ENCODE measurements around the gene PAPOLB.

PAPOLB gene

GRCh38 chr7:4884164-4884563 lies 22.3 kb upstream of the PAPOLB start:
- no peak for DNase-seq (ENCODE audit: low read depth)
- H3K4me3 ChIP-seq (ENCODE audit: low read depth, low read length), result no peak overlapping the region
- in situ Hi-C loops (cut with HindIII; ENCODE audit: low sequenced_read_pairs), result no loop called here
- no peak for TF ChIP-seq CTCF (IDR thresholded peaks at IDR 0.05; ENCODE audit: low read depth, low read length, missing control alignments)

- H3K4me3 ChIP-seq (ENCODE audit: low read depth, low read length), result peak within 1 kb of the TSS; percentile 43
- in situ Hi-C loops (cut with HindIII; ENCODE audit: low sequenced_read_pairs), result no loop called here
These were observed 21.7 kb upstream of the PAPOLB start, which contains the start of gene RADIL for GRCh38 chr7:4883372-4884144. TSS of gene RADIL (minus strand) at chr7:4883716. CDS start at chr7:4878139, 5,577 bp downstream.

GRCh38 chr7:4883033-4883371 lies 21.2 kb upstream of the PAPOLB start:
- in situ Hi-C loops (cut with HindIII; ENCODE audit: low sequenced_read_pairs), result no loop called here
- DNase-seq (ENCODE audit: low read depth), result no peak
- TF ChIP-seq CTCF (IDR thresholded peaks at IDR 0.05; ENCODE audit: low read depth, low read length, missing control alignments), result no peak
- peak overlapping the region; percentile 43 for H3K4me3 ChIP-seq (ENCODE audit: low read depth, low read length)

More at GRCh38 chr7:4883372-4884144, 21.7 kb upstream of the PAPOLB start, which contains the start of gene RADIL:
- peak; percentile 70 for TF ChIP-seq CTCF (IDR thresholded peaks at IDR 0.05; ENCODE audit: low read depth, low read length, missing control alignments)
- peak; percentile 47 for DNase-seq (ENCODE audit: low read depth)

GRCh38 chr7:4882169-4883032 lies 20.6 kb upstream of the PAPOLB start:
- in situ Hi-C loops (cut with HindIII; ENCODE audit: low sequenced_read_pairs), result no loop called here
- peak overlapping the region; percentile 43 for H3K4me3 ChIP-seq (ENCODE audit: low read depth, low read length)
- DNase-seq (ENCODE audit: low read depth), result peak; percentile 12
- TF ChIP-seq CTCF (IDR thresholded peaks at IDR 0.05; ENCODE audit: low read depth, low read length, missing control alignments), result no peak

GRCh38 chr7:4880218-4880617 lies 18.4 kb upstream of the PAPOLB start:
- no peak overlapping the region for H3K4me3 ChIP-seq (ENCODE audit: low read depth, low read length)
- in situ Hi-C loops (cut with HindIII; ENCODE audit: low sequenced_read_pairs), result no loop called here
- DNase-seq (ENCODE audit: low read depth), result no peak
- no peak for TF ChIP-seq CTCF (IDR thresholded peaks at IDR 0.05; ENCODE audit: low read depth, low read length, missing control alignments)

GRCh38 chr7:4879396-4880081 lies 17.7 kb upstream of the PAPOLB start:
- TF ChIP-seq CTCF (IDR thresholded peaks at IDR 0.05; ENCODE audit: low read depth, low read length, missing control alignments), result no peak
- no peak overlapping the region for H3K4me3 ChIP-seq (ENCODE audit: low read depth, low read length)
- DNase-seq (ENCODE audit: low read depth), result no peak
- in situ Hi-C loops (cut with HindIII; ENCODE audit: low sequenced_read_pairs), result no loop called here
